ENCODE measurements around the gene ATP6AP1. TPM values are rescaled to one million over a fixed set of nuclear protein-coding genes. Genes with fewer than 3 reads are reported as not detected.

Gene ATP6AP1
- total RNA-seq, 1 experiment from 2014 or later, result 119 TPM

DNA sequence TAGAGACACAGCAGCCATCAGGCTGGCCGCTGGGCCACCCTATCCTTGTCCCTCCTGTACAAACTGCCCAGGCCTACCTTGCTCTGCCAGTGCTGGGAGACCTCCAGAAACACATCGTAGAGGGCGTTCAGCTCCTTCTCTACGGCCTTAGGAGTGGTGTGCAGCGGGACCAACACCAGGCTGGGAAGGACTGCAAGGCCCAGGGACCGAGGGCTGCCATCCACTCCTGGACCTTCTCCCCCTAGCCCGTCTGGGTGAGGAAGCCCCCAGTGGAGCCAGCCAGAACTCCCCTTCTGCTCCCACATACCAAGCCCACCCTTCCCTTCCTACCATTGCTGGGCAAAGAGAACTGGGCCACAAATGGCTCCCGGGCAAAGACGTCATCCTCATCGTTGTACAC lies 25.3 kb upstream of the ATP6AP1 start:
- no TSS peak for BruUV-seq (replicated peaks)
- H3K79me2 ChIP-seq (ENCODE audit: low read depth), result peaks cover 24% of the 10 kb centered on the region
- no peak overlapping the region for H3K27ac ChIP-seq
- TF ChIP-seq EZH2 (IDR thresholded peaks at IDR 0.05; ENCODE audit: low read depth), result no peak
- TF ChIP-seq, protein P1, sequence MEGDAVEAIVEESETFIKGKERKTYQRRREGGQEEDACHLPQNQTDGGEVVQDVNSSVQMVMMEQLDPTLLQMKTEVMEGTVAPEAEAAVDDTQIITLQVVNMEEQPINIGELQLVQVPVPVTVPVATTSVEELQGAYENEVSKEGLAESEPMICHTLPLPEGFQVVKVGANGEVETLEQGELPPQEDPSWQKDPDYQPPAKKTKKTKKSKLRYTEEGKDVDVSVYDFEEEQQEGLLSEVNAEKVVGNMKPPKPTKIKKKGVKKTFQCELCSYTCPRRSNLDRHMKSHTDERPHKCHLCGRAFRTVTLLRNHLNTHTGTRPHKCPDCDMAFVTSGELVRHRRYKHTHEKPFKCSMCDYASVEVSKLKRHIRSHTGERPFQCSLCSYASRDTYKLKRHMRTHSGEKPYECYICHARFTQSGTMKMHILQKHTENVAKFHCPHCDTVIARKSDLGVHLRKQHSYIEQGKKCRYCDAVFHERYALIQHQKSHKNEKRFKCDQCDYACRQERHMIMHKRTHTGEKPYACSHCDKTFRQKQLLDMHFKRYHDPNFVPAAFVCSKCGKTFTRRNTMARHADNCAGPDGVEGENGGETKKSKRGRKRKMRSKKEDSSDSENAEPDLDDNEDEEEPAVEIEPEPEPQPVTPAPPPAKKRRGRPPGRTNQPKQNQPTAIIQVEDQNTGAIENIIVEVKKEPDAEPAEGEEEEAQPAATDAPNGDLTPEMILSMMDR (conservative IDR thresholded peaks at IDR 0.05), result no peak
- DNase-seq, result no peak
- no peaks in the 10 kb centered on the region for H3K9me2 ChIP-seq (ENCODE audit: insufficient read depth)
- H3K4me3 ChIP-seq, result no peak overlapping the region
- intact Hi-C loops (cut with micrococcal nuclease; ENCODE audit: unreplicated experiment), result no loop called here
- H3K9me3 ChIP-seq (ENCODE audit: insufficient read depth, low read depth), result no peaks in the 10 kb centered on the region
- no peak overlapping the region for H3K4me2 ChIP-seq
- ChIA-PET CTCF (no interaction called here), POLR2A (ENCODE audit: unreplicated experiment) (no interaction called here)
- H3K4me1 ChIP-seq (replicated peaks; ENCODE audit: insufficient read depth), result peaks cover 11% of the 10 kb centered on the region
- peaks cover 22% of the 10 kb centered on the region for H4K20me1 ChIP-seq (ENCODE audit: insufficient read depth)
- peaks cover 42% of the 10 kb centered on the region for H3F3A ChIP-seq (ENCODE audit: insufficient read depth, low read depth)
- peaks cover 20% of the 10 kb centered on the region for H3K36me3 ChIP-seq (ENCODE audit: low read depth)
- no peaks in the 10 kb centered on the region for H3K27me3 ChIP-seq (ENCODE audit: insufficient read depth, low read depth)
- H2AFZ ChIP-seq, result no peak overlapping the region

DNA sequence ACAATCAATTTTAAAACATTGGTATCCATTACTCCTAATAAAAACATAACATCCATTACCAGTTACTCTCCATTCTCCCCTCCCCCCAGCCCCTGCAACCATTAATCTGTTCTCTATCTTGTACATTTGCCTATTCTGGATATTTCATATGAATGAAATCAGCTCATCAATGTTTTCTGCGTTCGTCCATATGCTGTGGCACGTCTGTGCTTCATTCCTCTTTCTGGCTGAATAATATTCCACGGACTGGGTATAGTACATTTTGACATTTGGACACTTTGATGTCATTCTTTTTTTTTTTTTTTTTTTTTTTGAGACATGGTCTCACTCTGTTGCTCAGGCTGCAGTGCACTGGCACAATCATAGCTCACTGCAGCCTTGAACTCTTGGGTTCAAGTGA lies 24.6 kb upstream of the ATP6AP1 start:
- POLR2A ChIA-PET (ENCODE audit: unreplicated experiment), result no interaction called here
- CTCF ChIA-PET, result no interaction called here
- BruUV-seq (replicated peaks), result no TSS peak

DNA sequence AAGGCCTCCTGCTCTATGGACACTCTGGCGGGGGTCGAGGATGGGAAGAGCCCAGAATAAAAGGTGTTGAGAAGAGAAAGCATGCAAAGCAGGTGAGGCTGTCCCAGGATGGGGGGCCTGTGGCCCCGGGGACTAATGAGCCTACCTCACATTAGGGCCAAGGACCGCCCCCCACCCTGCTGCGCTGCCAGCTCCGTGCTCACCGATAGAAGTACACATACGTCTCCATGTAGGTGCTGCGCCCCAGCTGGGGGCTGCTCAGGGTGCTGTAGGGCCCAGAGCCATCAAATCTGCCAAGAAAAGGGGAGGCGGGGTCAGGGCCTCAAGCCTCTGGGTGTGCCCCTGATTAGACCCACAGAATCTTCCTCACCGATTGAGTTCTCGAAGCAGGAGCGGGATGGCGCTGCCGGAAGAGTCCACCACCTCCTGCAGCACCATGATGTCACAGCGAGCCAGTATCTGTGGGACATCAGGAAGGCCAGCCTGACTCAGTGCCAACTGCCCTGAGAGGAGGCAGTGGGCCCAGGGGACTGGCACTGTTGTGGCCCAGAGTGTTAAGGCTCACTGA lies 23.8 kb upstream of the ATP6AP1 start:
- Histone ChIP-seq H3K4me1 (replicated peaks; ENCODE audit: insufficient read depth) (peaks cover 21% of the 10 kb centered on the region), H3K9me3 (ENCODE audit: insufficient read depth, low read depth) (no peaks in the 10 kb centered on the region), H3K79me2 (ENCODE audit: low read depth) (peaks cover 8% of the 10 kb centered on the region), H3K9me2 (ENCODE audit: insufficient read depth) (no peaks in the 10 kb centered on the region), H2AFZ (no peak overlapping the region), H3K4me2 (no peak overlapping the region), H3K27ac (no peak overlapping the region), H4K20me1 (ENCODE audit: insufficient read depth) (peaks cover 16% of the 10 kb centered on the region), H3K27me3 (ENCODE audit: insufficient read depth, low read depth) (no peaks in the 10 kb centered on the region), H3K36me3 (ENCODE audit: low read depth) (peaks cover 10% of the 10 kb centered on the region), H3F3A (ENCODE audit: insufficient read depth, low read depth) (peaks cover 32% of the 10 kb centered on the region), H3K4me3 (no peak overlapping the region)
- no peak for TF ChIP-seq EZH2 (IDR thresholded peaks at IDR 0.05; ENCODE audit: low read depth)
- TF ChIP-seq, protein P1 (conservative IDR thresholded peaks at IDR 0.05), result no peak
- intact Hi-C loops (cut with micrococcal nuclease; ENCODE audit: unreplicated experiment), result no loop called here
- no peak for DNase-seq
- no TSS peak for BruUV-seq (replicated peaks)
- POLR2A ChIA-PET (ENCODE audit: unreplicated experiment), result no interaction called here
- CTCF ChIA-PET, result no interaction called here

More for the DNA sequence above, 24.6 kb upstream of the ATP6AP1 start:
- Histone ChIP-seq H3K36me3 (ENCODE audit: low read depth) (peaks cover 19% of the 10 kb centered on the region), H3K4me1 (replicated peaks; ENCODE audit: insufficient read depth) (peaks cover 18% of the 10 kb centered on the region), H3K4me3 (no peak overlapping the region), H2AFZ (no peak overlapping the region), H3F3A (ENCODE audit: insufficient read depth, low read depth) (peaks cover 36% of the 10 kb centered on the region), H3K79me2 (ENCODE audit: low read depth) (peaks cover 17% of the 10 kb centered on the region), H3K9me2 (ENCODE audit: insufficient read depth) (no peaks in the 10 kb centered on the region), H3K9me3 (ENCODE audit: insufficient read depth, low read depth) (no peaks in the 10 kb centered on the region), H3K27ac (no peak overlapping the region), H4K20me1 (ENCODE audit: insufficient read depth) (peaks cover 22% of the 10 kb centered on the region), H3K4me2 (no peak overlapping the region), H3K27me3 (ENCODE audit: insufficient read depth, low read depth) (no peaks in the 10 kb centered on the region)
- TF ChIP-seq EZH2 (IDR thresholded peaks at IDR 0.05; ENCODE audit: low read depth), result no peak
- TF ChIP-seq, protein P1 (conservative IDR thresholded peaks at IDR 0.05), result no peak
- intact Hi-C loops (cut with micrococcal nuclease; ENCODE audit: unreplicated experiment), result no loop called here
- DNase-seq, result no peak
